Caco-2 (cell line): ENCODE results near the gene XXYLT1. TPM values are rescaled to one million over a fixed set of nuclear protein-coding genes. Genes with fewer than 3 reads are reported as not detected.

Experiments
- BruUV-seq: library from RNA; stranded (reverse); fragments of 400-500 nt; replicated peaks from 2 replicates; lab custom pipeline; 2021; lab: Mats Ljungman, UMichigan
- CTCF ChIA-PET: fragments of 300-600 bp; sonication (Branson Sonifier 250); formaldehyde crosslinking; loops from one replicate; lab custom pipeline; 2022; ENCODE audit warnings: antibody characterized with exemption; lab: Charles Lee
- POLR2A ChIA-PET: fragments of 300-600 bp; sonication (Branson Sonifier 250); formaldehyde crosslinking; loops from one replicate; lab custom pipeline; 2022; ENCODE audit warnings: antibody characterized with exemption; lab: Charles Lee
- DNase-seq, 2 experiments: peaks; one replicate each; pipeline versions ENCODE4 v3.0.0 to v3.0.0-alpha.2; 2020 to 2022
- H3K27me3 ChIP-seq: replicated peaks from 2 replicates; pipeline ENCODE4 v1.6.0; 2011; ENCODE audit warnings: low read length; ENCODE audit not compliant: control insufficient read depth, insufficient read depth
- H3K36me3 ChIP-seq: 2 replicates; pipeline ENCODE4 v1.5.1; 2011; ENCODE audit warnings: low read length; ENCODE audit not compliant: control insufficient read depth, insufficient read depth
- H3K4me1 ChIP-seq: fragments of 250-450 bp; sonication (Bioruptor Pico); 2 replicates; pipeline ENCODE4 v1.5.1; 2020; ENCODE audit warnings: mild to moderate bottlenecking
- H3K4me3 ChIP-seq: 2 replicates; pipeline ENCODE4 v1.5.1; 2011; ENCODE audit warnings: low read depth, mild to moderate bottlenecking, control low read depth, low read length
- H3K9me3 ChIP-seq: fragments of 250-450 bp; sonication (Bioruptor Pico); 2 replicates; pipeline ENCODE4 v1.5.1; 2020; ENCODE audit warnings: mild to moderate bottlenecking, moderate library complexity
- H3K27ac Mint-ChIP-seq: one replicate; pipeline ENCODE4 v1.8.0; 2022; ENCODE audit warnings: mixed read lengths; ENCODE audit not compliant: unreplicated experiment
- H3K27me3 Mint-ChIP-seq: one replicate; pipeline ENCODE4 v1.8.0; 2022; ENCODE audit warnings: mixed read lengths; ENCODE audit not compliant: insufficient read depth, unreplicated experiment
- H3K36me3 Mint-ChIP-seq: one replicate; pipeline ENCODE4 v1.8.0; 2022; ENCODE audit warnings: mild to moderate bottlenecking, mixed read lengths; ENCODE audit not compliant: insufficient read depth, unreplicated experiment
- H3K4me1 Mint-ChIP-seq: one replicate; pipeline ENCODE4 v1.8.0; 2022; ENCODE audit warnings: low read depth, mixed read lengths; ENCODE audit not compliant: unreplicated experiment
- H3K4me3 Mint-ChIP-seq: one replicate; pipeline ENCODE4 v1.8.0; 2022; ENCODE audit warnings: mild to moderate bottlenecking, moderate library complexity, mixed read lengths; ENCODE audit not compliant: unreplicated experiment
- H3K9me3 Mint-ChIP-seq: one replicate; pipeline ENCODE4 v1.8.0; 2022; ENCODE audit warnings: mixed read lengths; ENCODE audit not compliant: unreplicated experiment
- CTCF ChIP-seq, 2 experiments: fragments of 200-600 bp in 1 of 2; IDR thresholded peaks; 1 replicate in 1 of 2; 2 replicates in 1 of 2; pipeline versions ENCODE4 v1.5.1 to v1.8.0; 2011 to 2022; ENCODE audit warnings: antibody characterized with exemption in 1 of 2, control low read depth in 1 of 2, inconsistent platforms in 1 of 2, low read depth in 1 of 2, low read length in 1 of 2, mild to moderate bottlenecking in 1 of 2, moderate library complexity in 1 of 2; ENCODE audit not compliant: insufficient read depth in 1 of 2, severe bottlenecking in 1 of 2, unreplicated experiment in 1 of 2
- intact Hi-C: fragments of 100-400 bp; cut with micrococcal nuclease; formaldehyde crosslinking; loops from one replicate; pipeline ENCODE4 v1.10.0; 2022; ENCODE audit not compliant: unreplicated experiment
- total RNA-seq: library from RNA; stranded (reverse); gene quantifications from 2 replicates; pipeline ENCODE4 v1.2.3, GENCODE V29; 2022

Gene XXYLT1
- total RNA-seq, 1 experiment from 2014 or later = 14.2 TPM

- intact Hi-C loops = no loop called here
- no TSS peak for BruUV-seq
- H3K27me3 Mint-ChIP-seq = no peaks in the 10 kb centered on the region
Observed at GRCh38 chr3:195084746-195085145, 186.2 kb downstream of the XXYLT1 start.

GRCh38 chr3:195083659-195084058, 187.3 kb downstream of the XXYLT1 start:
- H3K4me3 ChIP-seq = no peak overlapping the region
- no TSS peak for BruUV-seq
- no peaks in the 10 kb centered on the region for H3K9me3 ChIP-seq
- CTCF ChIA-PET = no interaction called here
- H3K27me3 ChIP-seq = no peaks in the 10 kb centered on the region
- Mint-ChIP-seq H3K4me3 (no peak overlapping the region), H3K9me3 (no peaks in the 10 kb centered on the region), H3K4me1 (peaks cover 29% of the 10 kb centered on the region), H3K27ac (no peak overlapping the region), H3K36me3 (no peaks in the 10 kb centered on the region), H3K27me3 (no peaks in the 10 kb centered on the region)
- POLR2A ChIA-PET = no interaction called here
- intact Hi-C loops = no loop called here
- no peaks in the 10 kb centered on the region for H3K36me3 ChIP-seq
- no peak for TF ChIP-seq CTCF (IDR thresholded peaks at IDR 0.05; ENCODE audit: insufficient read depth in 1 of 2, low read depth in 1 of 2, low read length in 1 of 2, severe bottlenecking in 1 of 2, unreplicated experiment in 1 of 2)
- no peak for DNase-seq
- peaks cover 16% of the 10 kb centered on the region for H3K4me1 ChIP-seq

More at GRCh38 chr3:195084746-195085145, 186.2 kb downstream of the XXYLT1 start:
- no peak for DNase-seq
- Histone ChIP-seq H3K27me3 (no peaks in the 10 kb centered on the region), H3K36me3 (no peaks in the 10 kb centered on the region), H3K4me1 (peaks cover 10% of the 10 kb centered on the region), H3K9me3 (no peaks in the 10 kb centered on the region), H3K4me3 (no peak overlapping the region)
- Mint-ChIP-seq H3K27ac (no peak overlapping the region), H3K4me3 (no peak overlapping the region), H3K9me3 (no peaks in the 10 kb centered on the region), H3K36me3 (no peaks in the 10 kb centered on the region), H3K4me1 (peaks cover 18% of the 10 kb centered on the region)
- ChIA-PET POLR2A (no interaction called here), CTCF (no interaction called here)
- no peak for TF ChIP-seq CTCF (IDR thresholded peaks at IDR 0.05; ENCODE audit: insufficient read depth in 1 of 2, low read depth in 1 of 2, low read length in 1 of 2, severe bottlenecking in 1 of 2, unreplicated experiment in 1 of 2)

- no peak for TF ChIP-seq CTCF (IDR thresholded peaks at IDR 0.05; ENCODE audit: insufficient read depth in 1 of 2, low read depth in 1 of 2, low read length in 1 of 2, severe bottlenecking in 1 of 2, unreplicated experiment in 1 of 2)
- intact Hi-C loops = no loop called here
- Mint-ChIP-seq H3K36me3 (no peaks in the 10 kb centered on the region), H3K27me3 (no peaks in the 10 kb centered on the region), H3K4me3 (no peak overlapping the region), H3K9me3 (no peaks in the 10 kb centered on the region), H3K4me1 (peaks cover 32% of the 10 kb centered on the region), H3K27ac (no peak overlapping the region)
- no peaks in the 10 kb centered on the region for H3K27me3 ChIP-seq
- no TSS peak for BruUV-seq
- peaks cover 16% of the 10 kb centered on the region for H3K4me1 ChIP-seq
- CTCF ChIA-PET = no interaction called here
- no peak for DNase-seq
- H3K9me3 ChIP-seq = no peaks in the 10 kb centered on the region
- no peak overlapping the region for H3K4me3 ChIP-seq
- no peaks in the 10 kb centered on the region for H3K36me3 ChIP-seq
- POLR2A ChIA-PET = no interaction called here
Observed at GRCh38 chr3:195082811-195083210, 188.1 kb downstream of the XXYLT1 start.
